Nephron (organoid): ENCODE measurements around the gene ITGA11.

Source experiments
- H3K27ac Mint-ChIP-seq, 3 experiments: 2 replicates each; pipeline ENCODE4 v1.8.0; 2020; ENCODE audit warnings: mixed read lengths in 3 of 3, mild to moderate bottlenecking in 2 of 3, moderate library complexity in 1 of 3
- H3K27me3 Mint-ChIP-seq: 2 replicates; pipeline ENCODE4 v1.8.0; 2021; ENCODE audit warnings: low read depth, mild to moderate bottlenecking, moderate library complexity, mixed read lengths
- H3K36me3 Mint-ChIP-seq: 2 replicates; pipeline ENCODE4 v1.8.0; 2020; ENCODE audit warnings: low read depth, mixed read lengths
- H3K4me1 Mint-ChIP-seq: 2 replicates; pipeline ENCODE4 v1.8.0; 2020; ENCODE audit warnings: mixed read lengths
- H3K4me3 Mint-ChIP-seq, 3 experiments: 2 replicates each; pipeline ENCODE4 v1.8.0; 2020; ENCODE audit warnings: mild to moderate bottlenecking in 3 of 3, mixed read lengths in 3 of 3, moderate library complexity in 2 of 3
- H3K9me3 Mint-ChIP-seq: 2 replicates; pipeline ENCODE4 v1.8.0; 2020; ENCODE audit warnings: mixed read lengths
- CTCF ChIP-seq, 3 experiments: fragments of 200-600 bp; sonication (generic); IDR thresholded peaks; one replicate each; pipeline ENCODE4 v1.5.0; 2021; ENCODE audit warnings: antibody characterized with exemption in 3 of 3; ENCODE audit not compliant: unreplicated experiment in 3 of 3

ITGA11 gene

GRCh38 chr15:68311464-68311835, 120.5 kb downstream of the ITGA11 start:
- peaks cover 63% of the 10 kb centered on the region for H3K4me1 Mint-ChIP-seq
- H3K4me3 Mint-ChIP-seq: no peak overlapping the region
- peaks cover 4% of the 10 kb centered on the region for H3K27me3 Mint-ChIP-seq
- H3K36me3 Mint-ChIP-seq: no peaks in the 10 kb centered on the region
- H3K9me3 Mint-ChIP-seq: no peaks in the 10 kb centered on the region
- H3K27ac Mint-ChIP-seq: no peak overlapping the region
- TF ChIP-seq CTCF (IDR thresholded peaks at IDR 0.05; ENCODE audit: unreplicated experiment in 3 of 3): no peak

GRCh38 chr15:68310804-68311463, 121.0 kb downstream of the ITGA11 start:
- Mint-ChIP-seq H3K27me3 (peaks cover 7% of the 10 kb centered on the region), H3K36me3 (no peaks in the 10 kb centered on the region), H3K27ac (peak overlapping the region; percentile 30 to 88 (median 44)), H3K9me3 (no peaks in the 10 kb centered on the region), H3K4me1 (peaks cover 63% of the 10 kb centered on the region), H3K4me3 (no peak overlapping the region)
- no peak for TF ChIP-seq CTCF (IDR thresholded peaks at IDR 0.05; ENCODE audit: unreplicated experiment in 3 of 3)

- TF ChIP-seq CTCF (IDR thresholded peaks at IDR 0.05; ENCODE audit: unreplicated experiment in 3 of 3): no peak
- H3K27ac Mint-ChIP-seq: peak overlapping the region; percentile 30 to 88 (median 44)
- H3K36me3 Mint-ChIP-seq: no peaks in the 10 kb centered on the region
- H3K27me3 Mint-ChIP-seq: peaks cover 7% of the 10 kb centered on the region
- H3K4me3 Mint-ChIP-seq: no peak overlapping the region
- peaks cover 58% of the 10 kb centered on the region for H3K4me1 Mint-ChIP-seq
- no peaks in the 10 kb centered on the region for H3K9me3 Mint-ChIP-seq
Observed at GRCh38 chr15:68310178-68310803, 121.7 kb downstream of the ITGA11 start.

- TF ChIP-seq CTCF (IDR thresholded peaks at IDR 0.05; ENCODE audit: unreplicated experiment in 3 of 3): no peak
- H3K27me3 Mint-ChIP-seq: peaks cover 7% of the 10 kb centered on the region
- no peak overlapping the region for H3K4me3 Mint-ChIP-seq
- no peaks in the 10 kb centered on the region for H3K9me3 Mint-ChIP-seq
- peaks cover 58% of the 10 kb centered on the region for H3K4me1 Mint-ChIP-seq
- no peaks in the 10 kb centered on the region for H3K36me3 Mint-ChIP-seq
- no peak overlapping the region for H3K27ac Mint-ChIP-seq
Observed at GRCh38 chr15:68309024-68309423, 122.9 kb downstream of the ITGA11 start.

GRCh38 chr15:68307131-68307928, 124.6 kb downstream of the ITGA11 start:
- Mint-ChIP-seq H3K9me3 (no peaks in the 10 kb centered on the region), H3K27ac (peak overlapping the region in 2 of 3 experiments; percentile 40 to 74), H3K4me1 (peaks cover 53% of the 10 kb centered on the region), H3K36me3 (no peaks in the 10 kb centered on the region), H3K4me3 (no peak overlapping the region), H3K27me3 (peaks cover 7% of the 10 kb centered on the region)
- no peak for TF ChIP-seq CTCF (IDR thresholded peaks at IDR 0.05; ENCODE audit: unreplicated experiment in 3 of 3)
